Suprapubic skin (tissue), 4 donors: Measurements from ENCODE around the gene TCL1A.

Source experiments
- CTCF ChIP-seq, 2 donors: fragments of 200-600 bp in 1 of 2; fragments of 450-650 bp in 1 of 2; sonication (generic) in 1 of 2; IDR thresholded peaks; one replicate each; pipeline ENCODE4 v1.5.1; 2016 to 2019; ENCODE audit warnings: antibody characterized with exemption in 2 of 2, mild to moderate bottlenecking in 1 of 2, moderate library complexity in 1 of 2
- EP300 ChIP-seq: sonication (generic); formaldehyde crosslinking; IDR thresholded peaks from one replicate; pipeline ENCODE4 v1.6.1; 2017; ENCODE audit warnings: antibody characterized with exemption
- POLR2A ChIP-seq, 2 donors: fragments of 450-650 bp; IDR thresholded peaks; one replicate each; pipeline ENCODE4 v1.6.1; 2017; ENCODE audit warnings: antibody characterized with exemption in 2 of 2, mild to moderate bottlenecking in 2 of 2, moderate library complexity in 2 of 2
- POLR2AphosphoS5 ChIP-seq, 3 donors: sonication (generic); formaldehyde crosslinking; IDR thresholded peaks; one replicate each; pipeline ENCODE4 v1.6.1; 2017; ENCODE audit warnings: antibody characterized with exemption in 3 of 3

DNA sequence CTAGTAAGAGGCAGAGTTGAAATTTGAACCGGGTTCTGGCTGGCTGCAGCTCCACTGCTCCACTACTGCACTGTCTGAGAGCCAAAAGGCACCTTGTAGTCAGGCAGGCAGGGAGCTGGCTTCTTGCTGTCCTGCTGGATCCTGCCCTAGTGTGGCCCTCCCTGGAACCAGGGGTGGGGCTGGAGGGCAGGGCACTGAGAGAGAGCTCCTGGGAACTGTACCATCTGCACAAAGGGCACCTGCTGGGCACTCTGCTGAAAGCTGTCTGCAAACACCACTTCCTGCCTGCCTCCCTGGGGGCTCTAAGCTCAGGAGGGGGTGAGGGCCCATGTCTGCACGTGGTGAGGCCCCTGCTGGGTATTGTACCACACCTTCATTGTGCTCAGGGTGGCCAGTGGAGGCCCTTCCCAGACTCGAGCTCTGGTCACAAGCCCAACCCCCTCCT, 46.7 kb downstream of the TCL1A start:
- no peak for TF ChIP-seq CTCF (IDR thresholded peaks at IDR 0.05)
- TF ChIP-seq POLR2A (IDR thresholded peaks at IDR 0.05) = no peak
- no peak for TF ChIP-seq EP300
- TF ChIP-seq POLR2AphosphoS5 (IDR thresholded peaks at IDR 0.05) = no peak
